Panc1 (cell line): ENCODE results near the gene OR8D2.

Source experiments
- POLR2AphosphoS5 ChIP-seq: IDR thresholded peaks from 2 replicates; pipeline ENCODE4 v1.6.1; 2012; ENCODE audit warnings: mild to moderate bottlenecking, low read depth, low read length, moderate library complexity
- SIN3A ChIP-seq: IDR thresholded peaks from 2 replicates; pipeline ENCODE4 v1.6.1; 2012; ENCODE audit warnings: low read depth, mild to moderate bottlenecking, low read length, moderate library complexity, borderline replicate concordance; ENCODE audit not compliant: insufficient read depth
- TF ChIP-seq, protein P1 (sequence below): fragments of 450-650 bp; IDR thresholded peaks from 2 replicates; pipeline ENCODE4 v1.5.1; 2017; ENCODE audit warnings: mild to moderate bottlenecking
- TF ChIP-seq, protein P2 (sequence below), 2 experiments: IDR thresholded peaks; 2 replicates each; pipeline ENCODE4 v1.6.1; 2011 to 2012; ENCODE audit warnings: low read depth in 2 of 2, control low read depth in 1 of 2, low read length in 1 of 2, mild to moderate bottlenecking in 1 of 2, moderate library complexity in 1 of 2; ENCODE audit not compliant: insufficient read depth in 1 of 2

DNA sequence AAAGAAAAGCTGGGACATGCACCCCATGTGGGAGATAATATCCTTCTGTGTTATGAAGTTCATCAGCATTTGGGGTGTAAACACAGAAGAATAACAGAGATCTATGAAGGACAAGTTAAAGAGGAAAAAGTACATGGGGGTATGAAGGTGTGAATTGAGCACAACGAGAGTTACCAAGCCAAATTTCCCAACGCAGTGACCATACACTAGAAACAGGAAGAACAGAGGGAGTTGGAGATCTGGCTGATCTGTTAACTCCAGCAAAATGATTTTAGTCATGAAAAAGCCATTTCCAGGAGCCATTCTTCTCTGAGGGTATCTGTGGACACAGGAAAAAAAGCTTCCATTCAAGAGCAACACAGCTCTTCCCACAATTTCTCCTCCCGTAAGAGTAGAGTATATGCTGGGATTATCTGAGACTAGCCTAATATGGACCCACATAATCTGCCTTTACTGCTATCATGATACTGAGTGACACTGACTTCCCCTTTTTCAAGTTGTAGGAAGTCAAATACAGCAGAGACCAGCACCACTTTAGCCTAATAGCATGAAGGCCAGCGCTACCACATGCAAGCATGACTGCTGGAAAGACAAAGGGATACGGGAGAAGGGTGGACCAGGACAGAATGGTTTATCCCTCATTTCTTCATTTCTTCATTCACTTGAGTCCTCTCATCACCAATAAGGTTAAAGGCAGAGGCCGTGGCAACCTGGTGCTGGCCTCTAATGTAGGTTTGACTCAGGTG lies 19.6 kb upstream of the OR8D2 start:
- TF ChIP-seq, protein P1, sequence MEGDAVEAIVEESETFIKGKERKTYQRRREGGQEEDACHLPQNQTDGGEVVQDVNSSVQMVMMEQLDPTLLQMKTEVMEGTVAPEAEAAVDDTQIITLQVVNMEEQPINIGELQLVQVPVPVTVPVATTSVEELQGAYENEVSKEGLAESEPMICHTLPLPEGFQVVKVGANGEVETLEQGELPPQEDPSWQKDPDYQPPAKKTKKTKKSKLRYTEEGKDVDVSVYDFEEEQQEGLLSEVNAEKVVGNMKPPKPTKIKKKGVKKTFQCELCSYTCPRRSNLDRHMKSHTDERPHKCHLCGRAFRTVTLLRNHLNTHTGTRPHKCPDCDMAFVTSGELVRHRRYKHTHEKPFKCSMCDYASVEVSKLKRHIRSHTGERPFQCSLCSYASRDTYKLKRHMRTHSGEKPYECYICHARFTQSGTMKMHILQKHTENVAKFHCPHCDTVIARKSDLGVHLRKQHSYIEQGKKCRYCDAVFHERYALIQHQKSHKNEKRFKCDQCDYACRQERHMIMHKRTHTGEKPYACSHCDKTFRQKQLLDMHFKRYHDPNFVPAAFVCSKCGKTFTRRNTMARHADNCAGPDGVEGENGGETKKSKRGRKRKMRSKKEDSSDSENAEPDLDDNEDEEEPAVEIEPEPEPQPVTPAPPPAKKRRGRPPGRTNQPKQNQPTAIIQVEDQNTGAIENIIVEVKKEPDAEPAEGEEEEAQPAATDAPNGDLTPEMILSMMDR, result no peak
- no peak for TF ChIP-seq POLR2AphosphoS5
- TF ChIP-seq, protein P2, sequence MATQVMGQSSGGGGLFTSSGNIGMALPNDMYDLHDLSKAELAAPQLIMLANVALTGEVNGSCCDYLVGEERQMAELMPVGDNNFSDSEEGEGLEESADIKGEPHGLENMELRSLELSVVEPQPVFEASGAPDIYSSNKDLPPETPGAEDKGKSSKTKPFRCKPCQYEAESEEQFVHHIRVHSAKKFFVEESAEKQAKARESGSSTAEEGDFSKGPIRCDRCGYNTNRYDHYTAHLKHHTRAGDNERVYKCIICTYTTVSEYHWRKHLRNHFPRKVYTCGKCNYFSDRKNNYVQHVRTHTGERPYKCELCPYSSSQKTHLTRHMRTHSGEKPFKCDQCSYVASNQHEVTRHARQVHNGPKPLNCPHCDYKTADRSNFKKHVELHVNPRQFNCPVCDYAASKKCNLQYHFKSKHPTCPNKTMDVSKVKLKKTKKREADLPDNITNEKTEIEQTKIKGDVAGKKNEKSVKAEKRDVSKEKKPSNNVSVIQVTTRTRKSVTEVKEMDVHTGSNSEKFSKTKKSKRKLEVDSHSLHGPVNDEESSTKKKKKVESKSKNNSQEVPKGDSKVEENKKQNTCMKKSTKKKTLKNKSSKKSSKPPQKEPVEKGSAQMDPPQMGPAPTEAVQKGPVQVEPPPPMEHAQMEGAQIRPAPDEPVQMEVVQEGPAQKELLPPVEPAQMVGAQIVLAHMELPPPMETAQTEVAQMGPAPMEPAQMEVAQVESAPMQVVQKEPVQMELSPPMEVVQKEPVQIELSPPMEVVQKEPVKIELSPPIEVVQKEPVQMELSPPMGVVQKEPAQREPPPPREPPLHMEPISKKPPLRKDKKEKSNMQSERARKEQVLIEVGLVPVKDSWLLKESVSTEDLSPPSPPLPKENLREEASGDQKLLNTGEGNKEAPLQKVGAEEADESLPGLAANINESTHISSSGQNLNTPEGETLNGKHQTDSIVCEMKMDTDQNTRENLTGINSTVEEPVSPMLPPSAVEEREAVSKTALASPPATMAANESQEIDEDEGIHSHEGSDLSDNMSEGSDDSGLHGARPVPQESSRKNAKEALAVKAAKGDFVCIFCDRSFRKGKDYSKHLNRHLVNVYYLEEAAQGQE (IDR thresholded peaks at IDR 0.05; ENCODE audit: insufficient read depth in 1 of 2, low read depth in 2 of 2, low read length in 1 of 2), result no peak
- no peak for TF ChIP-seq SIN3A
